GM19025 (cell line): ENCODE data around the gene MIA3.
"Not testable (repeated sequence)": the region's sequence is repeated elsewhere in the genome, so short reads cannot be mapped to it uniquely, and the experiment has no call there.

ENCODE experiments used
- ATAC-seq: cut with Tn5 transposase; IDR thresholded peaks from one replicate; pipeline ENCODE4 v1.9.1; 2021; ENCODE audit warnings: mild to moderate bottlenecking, low read depth, moderate library complexity; ENCODE audit not compliant: unreplicated experiment

The MIA3 gene

GRCh38 chr1:222656391-222657155 lies 38.7 kb downstream of the MIA3 start:
- ATAC-seq: no peak

- no peak for ATAC-seq
Measured at GRCh38 chr1:222657899-222658298, 40.0 kb downstream of the MIA3 start.

GRCh38 chr1:222663431-222663934 lies 45.6 kb downstream of the MIA3 start:
- ATAC-seq: no peak

- ATAC-seq: no peak
Measured at GRCh38 chr1:222665964-222666363, 48.1 kb downstream of the MIA3 start.

- not testable (repeated sequence) for ATAC-seq
Measured at GRCh38 chr1:222668184-222668583, 50.3 kb downstream of the MIA3 start.

- ATAC-seq: not testable (repeated sequence)
Measured at GRCh38 chr1:222669107-222669506, 51.2 kb downstream of the MIA3 start.

- no peak for ATAC-seq
Measured at GRCh38 chr1:222670110-222670509, 52.2 kb downstream of the MIA3 start.

- no peak for ATAC-seq
Measured at GRCh38 chr1:222680080-222680479, 62.2 kb downstream of the MIA3 start.

- no peak for ATAC-seq
Measured at GRCh38 chr1:222691016-222691415, 73.1 kb downstream of the MIA3 start.

GRCh38 chr1:222694927-222695326 lies 77.0 kb downstream of the MIA3 start:
- ATAC-seq: no peak

GRCh38 chr1:222696741-222697140 lies 78.8 kb downstream of the MIA3 start:
- no peak for ATAC-seq

GRCh38 chr1:222697203-222697602 lies 79.3 kb downstream of the MIA3 start:
- no peak for ATAC-seq

GRCh38 chr1:222697826-222698225 lies 79.9 kb downstream of the MIA3 start:
- no peak for ATAC-seq

GRCh38 chr1:222702210-222702609 lies 84.3 kb downstream of the MIA3 start:
- ATAC-seq: no peak

- ATAC-seq: no peak
Measured at GRCh38 chr1:222704260-222704659, 86.4 kb downstream of the MIA3 start.

- ATAC-seq: no peak
Measured at GRCh38 chr1:222706815-222707214, 88.9 kb downstream of the MIA3 start.

- ATAC-seq: no peak
Measured at GRCh38 chr1:222709700-222710153, 91.8 kb downstream of the MIA3 start.

- ATAC-seq: peak; percentile 32
Measured at GRCh38 chr1:222711319-222712252, 93.7 kb downstream of the MIA3 start.

- ATAC-seq: peak; percentile 79
Measured at GRCh38 chr1:222712253-222713090, 94.6 kb downstream of the MIA3 start, which contains the start of the genes AIDA and BROX. Gene AIDA (minus strand): TSS chr1:222712491. CDS start chr1:222712317, 174 bp downstream. Gene BROX (plus strand): TSS chr1:222712564. CDS start chr1:222715700, 3,136 bp downstream.
